Amniotic stem cell (primary cell): ENCODE measurements around the gene RAB4B.
"Not testable (repeated sequence)": the region's sequence is repeated elsewhere in the genome, so short reads cannot be mapped to it uniquely, and the experiment has no call there.

ENCODE experiments used
- DNase-seq: peaks from one replicate; lab custom pipeline; 2025; lab: John Stamatoyannopoulos, UW

Gene RAB4B

GRCh38 chr19:40803857-40804782, 26.1 kb downstream of the RAB4B start:
- no peak for DNase-seq

- DNase-seq = no peak
Measured at GRCh38 chr19:40804783-40805242, 26.8 kb downstream of the RAB4B start.

GRCh38 chr19:40805258-40805868, 27.3 kb downstream of the RAB4B start:
- DNase-seq = no peak

- DNase-seq = peak; percentile 95
Measured at GRCh38 chr19:40806423-40807146, 28.5 kb downstream of the RAB4B start.

GRCh38 chr19:40807147-40808020, 29.3 kb downstream of the RAB4B start:
- DNase-seq = no peak

- no peak for DNase-seq
Measured at GRCh38 chr19:40808021-40808325, 29.9 kb downstream of the RAB4B start.

GRCh38 chr19:40808497-40808896, 30.4 kb downstream of the RAB4B start:
- DNase-seq = no peak

GRCh38 chr19:40809358-40810086, 31.5 kb downstream of the RAB4B start:
- no peak for DNase-seq

- no peak for DNase-seq
Measured at GRCh38 chr19:40810160-40810559, 32.1 kb downstream of the RAB4B start.

- DNase-seq = peak; percentile 6
Measured at GRCh38 chr19:40810649-40811408, 32.8 kb downstream of the RAB4B start.

GRCh38 chr19:40811478-40812341, 33.7 kb downstream of the RAB4B start:
- DNase-seq = no peak

GRCh38 chr19:40812571-40812970, 34.5 kb downstream of the RAB4B start:
- DNase-seq = not testable (repeated sequence)

GRCh38 chr19:40813182-40813581, 35.1 kb downstream of the RAB4B start:
- no peak for DNase-seq

GRCh38 chr19:40815223-40815622, 37.2 kb downstream of the RAB4B start:
- DNase-seq = no peak

- not testable (repeated sequence) for DNase-seq
Measured at GRCh38 chr19:40818480-40819399, 40.7 kb downstream of the RAB4B start.

- DNase-seq = not testable (repeated sequence)
Measured at GRCh38 chr19:40819479-40820234, 41.6 kb downstream of the RAB4B start.

GRCh38 chr19:40822161-40822560, 44.1 kb downstream of the RAB4B start:
- no peak for DNase-seq
